GM12878 (cell line): Measurements from ENCODE around the gene PLGLB1.
"Not testable (repeated sequence)": the region's sequence is repeated elsewhere in the genome, so short reads cannot be mapped to it uniquely, and the experiment has no call there.

Source experiments
- CHD2 ChIP-seq: IDR thresholded peaks from 2 replicates; pipeline ENCODE4 v1.6.1; 2011; ENCODE audit warnings: low read depth, low read length, improper control_type of control experiment, borderline replicate concordance
- CREB1 ChIP-seq: IDR thresholded peaks from 2 replicates; pipeline ENCODE4 v1.6.1; 2012; ENCODE audit warnings: low read depth, mild to moderate bottlenecking, inconsistent platforms
- CTCF ChIP-seq, 3 experiments: IDR thresholded peaks in 2 of 3; conservative IDR thresholded peaks in 1 of 3; 2 replicates each; pipeline ENCODE4 v1.5.1; 2011; ENCODE audit warnings: low read depth in 3 of 3, low read length in 3 of 3, mild to moderate bottlenecking in 3 of 3, control low read depth in 2 of 3, moderate library complexity in 2 of 3, inconsistent platforms in 1 of 3, mixed read lengths in 1 of 3; ENCODE audit not compliant: control insufficient read depth in 2 of 3, insufficient read depth in 1 of 3; ENCODE audit errors: extremely low read depth in 1 of 3
- POLR2A ChIP-seq: IDR thresholded peaks from 2 replicates; pipeline ENCODE4 v1.6.1; 2011; ENCODE audit warnings: low read depth, mild to moderate bottlenecking, low read length
- ZBTB4 ChIP-seq: fragments of 450-650 bp; formaldehyde crosslinking; IDR thresholded peaks from 2 replicates; pipeline ENCODE4 v1.4.0; 2022; ENCODE audit warnings: mild to moderate bottlenecking, moderate library complexity

- not testable (repeated sequence) for TF ChIP-seq POLR2A; CTCF (IDR thresholded peaks at IDR 0.05 in 2 of 3, conservative IDR thresholded peaks at IDR 0.05 in 1 of 3; ENCODE audit: control insufficient read depth in 2 of 3, extremely low read depth in 1 of 3, insufficient read depth in 1 of 3, low read depth in 3 of 3, low read length in 3 of 3); ZBTB4 (CRISPR knock-in tag); CHD2; CREB1
Measured at GRCh38 chr2:87057606-87058005, 36.0 kb upstream of the PLGLB1 start.
